GM18868 (cell line): Measurements from ENCODE around the gene VCX3A.
"Not testable (repeated sequence)": the region's sequence is repeated elsewhere in the genome, so short reads cannot be mapped to it uniquely, and the experiment has no call there.

Experiments
- ATAC-seq: cut with Tn5 transposase; IDR thresholded peaks from one replicate; pipeline ENCODE4 v1.9.1; 2021; ENCODE audit warnings: mild to moderate bottlenecking, moderate library complexity; ENCODE audit not compliant: unreplicated experiment

VCX3A gene

GRCh38 chrX:6535018-6535417, at the start of gene VCX3A:
VCX3A (minus strand) TSS chrX:6535118; CDS start chrX:6534497, 621 bp downstream.
- not testable (repeated sequence) for ATAC-seq

GRCh38 chrX:6574762-6575161, 39.8 kb upstream of the VCX3A start:
- ATAC-seq = no peak

DNA sequence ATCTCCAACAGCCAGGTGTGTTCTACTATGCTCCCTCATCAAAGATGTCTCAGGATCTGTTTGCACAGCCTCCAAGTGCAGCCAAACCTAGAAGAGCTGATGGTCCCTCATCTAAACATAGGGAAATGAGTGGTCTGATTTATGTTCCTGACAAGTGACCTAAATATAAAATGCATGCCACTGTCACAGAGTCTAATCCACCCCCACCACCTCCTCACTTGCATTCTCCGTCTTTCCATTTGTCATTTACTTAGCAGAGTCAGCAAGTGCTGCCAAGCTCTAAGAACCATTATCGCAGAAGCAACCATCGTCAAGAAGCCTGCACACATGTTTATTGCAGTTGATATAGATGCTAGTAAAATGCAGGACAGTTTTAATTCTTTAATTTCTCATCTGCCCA, 33.1 kb upstream of the VCX3A start:
- ATAC-seq = no peak

DNA sequence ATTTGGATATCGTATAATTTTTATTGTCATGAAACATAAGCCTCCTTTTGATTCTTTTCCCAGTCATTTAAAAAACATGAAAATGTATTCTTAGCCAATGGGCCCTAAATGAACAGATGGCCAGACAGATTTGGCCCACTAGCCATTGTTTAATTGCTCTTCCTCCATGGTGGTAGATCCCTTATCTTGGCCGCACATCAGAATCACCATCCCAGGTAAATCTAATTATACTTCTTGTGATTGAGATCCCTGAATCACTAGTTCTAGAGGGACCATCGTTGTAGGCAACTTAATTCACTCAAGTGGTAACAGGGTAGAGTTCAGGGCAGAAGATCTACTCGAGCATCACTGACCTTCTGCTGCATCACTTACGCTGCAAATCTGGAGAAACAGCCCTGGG, 24.1 kb upstream of the VCX3A start:
- no peak for ATAC-seq

GRCh38 chrX:6557690-6558089, 22.8 kb upstream of the VCX3A start:
- no peak for ATAC-seq

- no peak for ATAC-seq
These were observed 16.1 kb upstream of the VCX3A start for GRCh38 chrX:6550999-6551398.

GRCh38 chrX:6545712-6546111, 10.8 kb upstream of the VCX3A start:
- no peak for ATAC-seq

GRCh38 chrX:6526564-6527136, 8.3 kb downstream of the VCX3A start:
- ATAC-seq = no peak

DNA sequence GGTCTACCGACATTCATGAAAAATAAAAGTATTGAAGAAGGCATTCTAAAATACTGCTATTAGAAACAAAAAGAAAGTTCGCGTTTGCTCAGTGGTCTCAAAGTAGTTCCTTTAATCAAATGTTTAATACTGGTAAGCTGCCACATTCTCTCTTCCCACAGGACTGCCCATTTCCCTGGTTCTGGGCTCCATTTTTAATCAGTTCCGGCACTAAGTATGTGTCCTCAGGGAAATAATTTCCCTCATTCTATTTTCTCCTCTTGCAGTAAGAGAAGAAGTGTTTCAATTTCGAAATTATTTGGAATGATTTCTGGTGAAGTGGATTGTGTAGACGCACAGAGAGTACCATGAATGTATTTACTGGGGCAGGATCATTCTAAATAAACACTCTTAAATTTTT, 17.5 kb downstream of the VCX3A start:
- ATAC-seq = no peak

DNA sequence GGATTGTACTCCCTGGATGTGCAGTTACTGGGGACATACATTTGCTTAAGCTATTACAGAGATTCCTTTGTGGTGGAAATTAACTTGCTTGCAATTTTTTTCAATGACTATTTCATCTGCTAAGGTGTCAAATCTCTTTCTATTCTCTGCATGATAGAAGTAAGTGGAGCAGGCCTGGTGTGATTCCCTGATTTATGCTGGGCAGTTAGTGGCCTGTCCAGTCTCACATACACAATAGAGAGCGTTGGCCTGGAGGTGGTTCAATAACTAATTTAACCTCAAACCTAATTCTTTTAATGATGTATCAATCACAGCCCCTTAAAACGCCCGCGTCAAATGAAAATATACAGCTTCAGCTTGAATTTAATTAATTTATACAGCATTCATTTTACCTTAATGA, 28.5 kb downstream of the VCX3A start:
- no peak for ATAC-seq

DNA sequence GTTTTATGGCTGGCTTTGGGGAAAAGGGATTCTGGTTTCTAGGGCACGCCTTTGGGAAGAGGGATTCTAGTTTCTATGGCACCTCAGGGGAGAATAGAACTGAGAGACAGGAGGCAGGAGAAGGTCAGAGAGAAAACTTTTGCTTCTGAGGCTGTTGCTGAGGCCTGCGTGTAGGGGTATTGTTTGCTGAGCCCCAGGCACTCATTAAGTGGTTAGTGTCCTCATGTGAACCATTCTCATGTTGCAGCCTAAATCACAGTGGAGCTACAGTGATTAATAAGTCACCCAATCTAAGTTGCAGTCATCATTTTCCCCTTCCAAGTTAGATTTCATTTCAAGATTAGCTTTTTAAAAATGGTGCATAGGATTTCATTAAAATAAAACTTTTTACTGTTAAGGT, 29.0 kb downstream of the VCX3A start:
- ATAC-seq = no peak

DNA sequence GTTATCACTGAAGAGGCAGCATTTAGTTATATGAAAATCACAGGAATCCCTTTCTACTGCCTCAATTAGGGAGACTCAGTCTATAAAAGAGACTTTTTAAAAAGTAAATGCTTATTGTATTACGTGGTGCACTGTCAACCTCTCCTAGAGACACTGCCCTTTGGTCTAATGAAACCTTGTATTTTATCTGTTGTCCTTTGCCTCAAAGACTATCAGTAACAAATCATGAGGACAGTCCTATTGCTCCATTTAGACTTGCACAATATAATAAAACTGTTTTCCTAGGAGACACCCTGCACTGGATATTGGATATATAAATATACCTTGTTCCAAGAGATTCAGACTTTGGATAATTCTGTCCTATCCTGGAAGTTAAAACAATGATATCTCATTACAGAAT, 34.2 kb downstream of the VCX3A start:
- ATAC-seq = no peak

- no peak for ATAC-seq
These were observed 36.6 kb downstream of the VCX3A start for GRCh38 chrX:6498324-6498723.
